Activated CD4-positive, alpha-beta T cell treated with anti-CD3 and anti-CD28 coated beads for 4 hours (primary cell): ENCODE data around the gene TTI1.

ENCODE experiments used
- DNase-seq, 2 donors: peaks; one replicate each; pipeline ENCODE4 v3.0.0-alpha.2; 2020

The TTI1 gene

DNA sequence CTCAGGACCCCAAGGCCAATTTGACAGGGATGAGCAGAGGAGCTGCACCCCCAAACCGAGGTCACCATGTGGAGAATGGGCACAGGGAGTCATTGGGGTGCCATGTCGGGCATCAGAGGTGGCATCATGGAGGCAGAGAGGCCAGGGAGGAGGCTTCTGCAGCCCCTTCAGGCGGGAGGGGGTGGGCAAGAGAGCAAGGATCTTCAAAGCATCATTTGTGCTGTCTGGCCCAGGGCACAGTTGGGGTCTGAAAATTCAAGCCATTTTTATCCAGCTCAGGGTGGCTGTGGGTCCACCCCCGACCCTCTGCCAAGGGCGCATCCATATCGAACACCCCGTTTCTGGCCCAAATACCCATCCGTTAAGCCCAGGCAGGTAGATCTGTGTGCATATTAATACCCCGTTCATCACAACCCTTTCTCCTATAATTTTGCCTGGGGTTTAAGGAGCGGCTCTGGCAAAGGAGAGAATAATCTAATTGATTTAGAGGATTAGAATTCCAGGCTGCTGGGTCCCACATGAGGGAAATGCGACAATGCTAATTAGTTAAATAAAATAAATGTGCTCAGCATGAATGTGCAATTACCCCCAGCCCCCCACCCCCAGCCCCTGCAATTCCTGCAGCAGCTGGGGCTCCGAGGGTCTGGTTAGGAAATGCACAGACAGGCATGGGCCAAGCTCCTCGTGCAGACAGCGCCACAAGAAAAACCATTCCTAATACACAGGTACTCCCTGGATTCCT, 98.5 kb downstream of the TTI1 start:
- no peak for DNase-seq

DNA sequence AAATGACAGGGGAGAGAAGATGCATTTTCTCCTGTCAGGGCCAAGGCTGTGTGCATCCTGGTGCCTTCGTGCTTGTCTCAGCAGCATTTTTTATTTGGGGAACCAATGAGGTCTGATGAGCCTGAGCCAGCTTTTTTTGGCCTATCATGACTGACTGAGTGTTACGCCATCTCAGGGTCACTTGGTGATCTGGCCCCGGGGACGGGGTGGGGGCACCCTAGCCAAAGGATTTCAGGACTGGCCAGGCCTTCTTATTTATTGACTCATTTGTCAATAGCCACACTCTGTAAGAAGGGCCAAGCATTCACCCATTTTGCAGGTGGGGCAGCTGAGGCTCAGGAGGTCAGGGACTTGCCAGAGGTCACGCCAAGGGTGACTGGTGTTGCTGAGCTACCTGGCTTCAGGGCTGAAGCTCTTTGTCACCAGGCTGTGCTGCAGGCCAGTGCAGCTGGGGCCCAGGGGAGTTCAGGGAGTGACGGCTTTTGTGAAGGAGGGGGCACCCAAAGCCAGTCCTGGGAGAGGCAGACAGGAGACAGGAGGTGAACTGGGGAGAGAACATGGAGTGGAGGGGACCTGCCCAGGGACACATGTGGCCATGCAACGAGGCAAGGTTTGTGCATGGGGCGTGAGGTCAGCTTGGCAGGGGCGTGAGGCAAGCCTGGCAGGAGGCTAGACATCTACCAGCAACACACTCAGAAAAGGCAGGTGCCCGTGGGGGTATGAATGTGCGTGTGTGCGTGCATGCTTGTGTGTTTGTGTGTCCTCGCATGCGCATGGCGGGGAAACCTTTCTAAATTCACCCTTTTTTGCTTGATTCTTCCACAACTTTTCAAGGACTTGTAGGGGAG, 99.2 kb downstream of the TTI1 start:
- no peak for DNase-seq
